PFSK-1 (cell line): ENCODE results near the gene SLC9A1.

Experiments
- FOXP2 ChIP-seq: optimal IDR thresholded peaks from 2 replicates; pipeline ENCODE3; 2011; ENCODE audit warnings: borderline replicate concordance, control low read depth, inconsistent platforms; ENCODE audit not compliant: insufficient read depth; ENCODE audit errors: extremely low read length, extremely low read depth
- POLR2AphosphoS5 ChIP-seq: IDR thresholded peaks from 2 replicates; pipeline ENCODE4 v1.6.1; 2012; ENCODE audit warnings: low read depth, mild to moderate bottlenecking, control low read depth, low read length, moderate library complexity
- REST ChIP-seq, 2 experiments: IDR thresholded peaks; 2 replicates each; pipeline versions ENCODE4 v1.6.1 to v1.8.0; 2011 to 2012; ENCODE audit warnings: low read depth in 2 of 2, low read length in 2 of 2, control low read depth in 1 of 2, inconsistent platforms in 1 of 2, mild to moderate bottlenecking in 1 of 2, moderate library complexity in 1 of 2; ENCODE audit not compliant: insufficient read depth in 1 of 2
- SIN3A ChIP-seq: IDR thresholded peaks from 2 replicates; pipeline ENCODE4 v1.6.1; 2012; ENCODE audit warnings: mild to moderate bottlenecking, low read length, moderate library complexity, borderline replicate concordance; ENCODE audit not compliant: insufficient read depth
- TAF1 ChIP-seq: IDR thresholded peaks from 2 replicates; pipeline ENCODE4 v1.6.1; 2012; ENCODE audit warnings: low read length, control low read depth, borderline replicate concordance; ENCODE audit not compliant: insufficient read depth

DNA sequence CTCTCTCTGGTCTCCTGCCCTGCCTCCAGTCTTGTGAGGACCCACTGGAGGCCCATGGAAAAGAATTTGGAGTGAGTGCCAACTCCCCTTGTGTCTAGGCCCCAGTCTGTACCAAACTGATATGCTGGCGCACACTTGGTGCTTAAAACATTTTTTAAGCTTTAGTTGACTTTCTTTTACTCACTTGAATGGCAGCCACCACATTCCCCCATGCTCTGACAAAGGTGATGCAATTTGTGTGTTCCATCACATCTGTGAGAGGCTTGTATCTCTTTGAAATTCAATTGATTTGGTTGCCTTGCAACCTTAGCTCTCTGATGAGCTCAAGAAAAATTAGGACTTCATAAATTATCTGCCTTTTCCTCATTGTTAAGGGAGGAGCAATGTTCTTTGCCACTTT, 49.0 kb upstream of the SLC9A1 start:
- no peak for TF ChIP-seq REST (IDR thresholded peaks at IDR 0.05; ENCODE audit: insufficient read depth in 1 of 2, low read depth in 2 of 2, low read length in 2 of 2)
- no peak for TF ChIP-seq POLR2AphosphoS5
- TF ChIP-seq SIN3A = no peak
- TF ChIP-seq TAF1 = no peak
- no peak for TF ChIP-seq FOXP2
